H1 (cell line): Measurements from ENCODE around the gene FCRLB. TPM values are rescaled to one million over a fixed set of nuclear protein-coding genes. Genes with fewer than 3 reads are reported as not detected.

Experiments used
- BACH1 ChIP-seq: IDR thresholded peaks from 2 replicates; pipeline ENCODE4 v1.6.1; 2012; ENCODE audit warnings: low read length, improper control_type of control experiment
- FOSL1 ChIP-seq: IDR thresholded peaks from 2 replicates; pipeline ENCODE4 v1.6.1; 2011; ENCODE audit warnings: mild to moderate bottlenecking, low read depth, low read length, moderate library complexity; ENCODE audit not compliant: insufficient read depth
- GABPA ChIP-seq: IDR thresholded peaks from 2 replicates; pipeline ENCODE4 v1.6.1; 2011; ENCODE audit warnings: mild to moderate bottlenecking, low read length, moderate library complexity, borderline replicate concordance; ENCODE audit not compliant: insufficient read depth
- GTF2F1 ChIP-seq: IDR thresholded peaks from 2 replicates; pipeline ENCODE4 v1.6.1; 2012; ENCODE audit warnings: low read depth, low read length, improper control_type of control experiment, borderline replicate concordance
- RFX5 ChIP-seq: IDR thresholded peaks from 2 replicates; pipeline ENCODE4 v1.6.1; 2011; ENCODE audit warnings: low read depth, low read length, improper control_type of control experiment, borderline replicate concordance
- RXRA ChIP-seq: IDR thresholded peaks from 2 replicates; pipeline ENCODE4 v1.6.1; 2011; ENCODE audit warnings: low read depth, mild to moderate bottlenecking, low read length, moderate library complexity; ENCODE audit not compliant: insufficient read depth
- TAF7 ChIP-seq: optimal IDR thresholded peaks from 2 replicates; pipeline ENCODE3; 2011; ENCODE audit warnings: low read depth, mild to moderate bottlenecking, inconsistent platforms, low read length, moderate library complexity, borderline replicate concordance
- polyA plus RNA-seq, 7 experiments: library from polyadenylated mRNA; depleted of rRNA in 3 of 7; stranded (reverse) in 5 of 7; unstranded in 2 of 7; fragments of >200 nt in 5 of 7; fragments of 200-250 nt in 2 of 7; gene quantifications; 1 replicate in 5 of 7; 2 replicates in 1 of 7; 4 replicates in 1 of 7; pipeline versions ENCODE4 v1.2.1 to v1.2.3, GENCODE V29; 2011 to 2013; ENCODE audit warnings: missing spikeins in 2 of 7, mixed read lengths in 2 of 7
- total RNA-seq: library from RNA; stranded (reverse); fragmentation: NEBNext Ultra II Directional; extraction: Animal tissue kit (Norgen Biotek cat#: 25700); gene quantifications from 2 replicates; pipeline ENCODE4 v1.2.1, GENCODE V29; 2021

Gene FCRLB
- total and polyA plus RNA-seq, 2 of the 8 experiments (the other 6 are each of a cell fraction or from before 2014, with no cell fraction given), result 0.14 to 0.24 TPM

DNA sequence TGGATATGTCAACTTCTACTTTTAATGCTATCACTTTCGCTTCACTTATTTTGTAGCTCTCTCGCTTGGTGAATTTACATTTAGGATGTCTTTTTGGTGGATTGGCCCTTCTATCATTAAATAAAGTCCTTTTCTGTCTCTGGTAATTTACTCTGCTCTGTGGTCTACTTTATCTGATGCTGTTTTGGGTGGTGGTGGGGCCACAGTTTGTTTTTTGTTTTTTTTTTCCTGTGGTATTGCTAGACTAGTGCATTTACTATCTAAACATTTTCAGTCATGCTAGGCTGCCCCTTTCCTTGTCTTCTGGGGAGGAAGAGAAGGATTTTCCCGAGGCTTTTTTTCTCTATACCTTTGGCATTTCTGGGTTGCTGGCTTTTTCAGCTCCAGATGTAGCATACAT, 32.4 kb upstream of the FCRLB start (continued):
- TF ChIP-seq FOSL1 (no peak), BACH1 (no peak), RFX5 (no peak), RXRA (no peak), TAF7 (no peak), GABPA (no peak), GTF2F1 (no peak)
